IMR-90 (cell line): ENCODE data around the gene POLE3. TPM values are rescaled to one million over a fixed set of nuclear protein-coding genes. Genes with fewer than 3 reads are reported as not detected.

ENCODE experiments used
- ATAC-seq: fragments of 200-7000 bp; cut with Tn5 transposase; 2 replicates; pipeline ENCODE4 v1.9.1; 2020; ENCODE audit warnings: low read depth, mild to moderate bottlenecking, moderate library complexity
- BruUV-seq: library from RNA; stranded (reverse); fragments of 400-500 nt; replicated peaks from 2 replicates; lab custom pipeline; 2021; lab: Mats Ljungman, UMichigan
- CTCF ChIA-PET: fragments of 300-600 bp; formaldehyde crosslinking; extraction: SDS; loops from one replicate; lab custom pipeline; 2021; ENCODE audit warnings: antibody characterized with exemption; lab: Yijun Ruan, JAX
- POLR2A ChIA-PET: fragments of 300-600 bp; sonication (Branson Sonifier 250); formaldehyde crosslinking; loops from one replicate; lab custom pipeline; 2022; ENCODE audit warnings: antibody characterized with exemption; ENCODE audit not compliant: unreplicated experiment; lab: Charles Lee
- DNase-seq: peaks from one replicate; pipeline ENCODE4 v3.0.0; 2013
- H2AFZ ChIP-seq: replicated peaks from 2 replicates; pipeline ENCODE3; 2013; ENCODE audit warnings: low read length, mild to moderate bottlenecking; ENCODE audit not compliant: poor library complexity
- H2AK5ac ChIP-seq: 2 replicates; pipeline ENCODE4 v1.6.1; 2013; ENCODE audit warnings: low read depth, low read length, inconsistent platforms
- H2AK9ac ChIP-seq: replicated peaks from 2 replicates; pipeline ENCODE3; 2013; ENCODE audit warnings: mild to moderate bottlenecking, low read depth, low read length, moderate library complexity; ENCODE audit not compliant: poor library complexity
- H2BK120ac ChIP-seq: 2 replicates; pipeline ENCODE4 v1.6.1; 2013; ENCODE audit warnings: low read depth, low read length, inconsistent platforms
- H2BK15ac ChIP-seq: 3 replicates; pipeline ENCODE4 v1.6.1; 2013; ENCODE audit warnings: low read depth, low read length, inconsistent platforms
- H2BK20ac ChIP-seq: 2 replicates; pipeline ENCODE4 v1.6.1; 2013; ENCODE audit warnings: low read depth, mild to moderate bottlenecking, inconsistent platforms, low read length, moderate library complexity
- H2BK5ac ChIP-seq: 2 replicates; pipeline ENCODE4 v1.6.1; 2013; ENCODE audit warnings: mild to moderate bottlenecking, low read depth, low read length, inconsistent platforms; ENCODE audit not compliant: poor library complexity, severe bottlenecking
- H3K14ac ChIP-seq: replicated peaks from 2 replicates; pipeline ENCODE4 v1.6.1; 2013; ENCODE audit warnings: low read depth, low read length, inconsistent platforms
- H3K18ac ChIP-seq: 2 replicates; pipeline ENCODE4 v1.6.1; 2013; ENCODE audit warnings: low read depth, low read length, control low read depth
- H3K23ac ChIP-seq: 2 replicates; pipeline ENCODE4 v1.6.1; 2013; ENCODE audit warnings: low read depth, low read length, inconsistent platforms
- H3K27ac ChIP-seq: 2 replicates; pipeline ENCODE4 v1.5.1; 2013; ENCODE audit warnings: mild to moderate bottlenecking, control low read depth, low read length; ENCODE audit not compliant: insufficient read depth
- H3K27me3 ChIP-seq: 2 replicates; pipeline ENCODE4 v1.6.1; 2013; ENCODE audit warnings: low read length; ENCODE audit not compliant: control insufficient read depth, insufficient read depth
- H3K36me3 ChIP-seq: 2 replicates; pipeline ENCODE4 v1.6.1; 2013; ENCODE audit warnings: low read length, mixed read lengths; ENCODE audit not compliant: control insufficient read depth, insufficient read depth
- H3K4ac ChIP-seq: 2 replicates; pipeline ENCODE4 v1.6.1; 2013; ENCODE audit warnings: low read depth, low read length, inconsistent platforms
- H3K4me1 ChIP-seq: 2 replicates; pipeline ENCODE4 v1.6.1; 2013; ENCODE audit warnings: low read length, mixed read lengths; ENCODE audit not compliant: control insufficient read depth, insufficient read depth
- H3K4me2 ChIP-seq: 2 replicates; pipeline ENCODE4 v1.6.1; 2013; ENCODE audit warnings: low read depth, mild to moderate bottlenecking, control low read depth, low read length, moderate library complexity
- H3K4me3 ChIP-seq: 2 replicates; pipeline ENCODE4 v1.5.1; 2013; ENCODE audit warnings: low read depth, mild to moderate bottlenecking, control low read depth, low read length, moderate library complexity; ENCODE audit not compliant: insufficient read depth
- H3K56ac ChIP-seq: 2 replicates; pipeline ENCODE4 v1.6.1; 2013; ENCODE audit warnings: low read length, inconsistent platforms; ENCODE audit not compliant: insufficient read depth; ENCODE audit errors: extremely low read depth
- H3K79me1 ChIP-seq, 2 experiments: 2 replicates each; pipeline ENCODE4 v1.6.1; 2013; ENCODE audit warnings: low read length in 2 of 2, inconsistent platforms in 1 of 2, low read depth in 1 of 2
- H3K9ac ChIP-seq: 2 replicates; pipeline ENCODE4 v1.6.1; 2013; ENCODE audit warnings: low read depth, low read length, control low read depth
- H3K9me1 ChIP-seq: 2 replicates; pipeline ENCODE4 v1.6.1; 2013; ENCODE audit warnings: low read length, inconsistent platforms; ENCODE audit not compliant: insufficient read depth
- H3K9me3 ChIP-seq: 2 replicates; pipeline ENCODE4 v1.6.1; 2013; ENCODE audit warnings: low read length; ENCODE audit not compliant: control insufficient read depth, insufficient read depth
- H4K20me1 ChIP-seq: 2 replicates; pipeline ENCODE4 v1.6.1; 2013; ENCODE audit warnings: low read length, inconsistent platforms; ENCODE audit not compliant: insufficient read depth
- H4K5ac ChIP-seq: 2 replicates; pipeline ENCODE4 v1.6.1; 2013; ENCODE audit warnings: mild to moderate bottlenecking, low read depth, low read length, control low read depth
- H4K8ac ChIP-seq, 2 experiments: 2 replicates each; pipeline ENCODE4 v1.6.1; 2013; ENCODE audit warnings: low read depth in 2 of 2, low read length in 2 of 2, control low read depth in 1 of 2, inconsistent platforms in 1 of 2
- H4K91ac ChIP-seq: 2 replicates; pipeline ENCODE4 v1.6.1; 2013; ENCODE audit warnings: low read depth, low read length, inconsistent platforms; ENCODE audit not compliant: insufficient read depth
- CEBPB ChIP-seq: IDR thresholded peaks from 2 replicates; pipeline ENCODE4 v1.6.1; 2012; ENCODE audit warnings: low read depth, low read length, improper control_type of control experiment
- CHD1 ChIP-seq: IDR thresholded peaks from 2 replicates; pipeline ENCODE4 v1.6.1; 2012; ENCODE audit warnings: low read depth, low read length, improper control_type of control experiment
- MAFK ChIP-seq: IDR thresholded peaks from 2 replicates; pipeline ENCODE4 v1.6.1; 2012; ENCODE audit warnings: low read depth, low read length, improper control_type of control experiment
- MAZ ChIP-seq: IDR thresholded peaks from 2 replicates; pipeline ENCODE4 v1.6.1; 2012; ENCODE audit warnings: low read depth, mild to moderate bottlenecking, low read length, improper control_type of control experiment, moderate library complexity, borderline replicate concordance
- NFE2L2 ChIP-seq: fragments of 150-350 bp; IDR thresholded peaks from 2 replicates; pipeline ENCODE4 v1.6.1; 2016; ENCODE audit warnings: low read depth, mild to moderate bottlenecking, low read length
- RAD21 ChIP-seq: IDR thresholded peaks from 2 replicates; pipeline ENCODE4 v1.6.1; 2012; ENCODE audit warnings: low read length, improper control_type of control experiment
- RCOR1 ChIP-seq: IDR thresholded peaks from 2 replicates; pipeline ENCODE4 v1.6.1; 2012; ENCODE audit warnings: mild to moderate bottlenecking, low read length, improper control_type of control experiment; ENCODE audit not compliant: insufficient replicate concordance
- RFX5 ChIP-seq: IDR thresholded peaks from 2 replicates; pipeline ENCODE4 v1.8.0; 2012; ENCODE audit warnings: low read depth, mild to moderate bottlenecking, low read length, moderate library complexity
- WGBS, 2 experiments: methylation state at CpG; one replicate each; pipeline versions ENCODE4 v1.1.5 to v1.1.7; 2013; ENCODE audit warnings: missing lambda C conversion rate in 2 of 2; ENCODE audit not compliant: insufficient read length in 1 of 2; ENCODE audit errors: extremely low coverage in 2 of 2; 5-methylcytosine and 5-hydroxymethylcytosine counted together
- dilution Hi-C: fragments of 300-500 bp; cut with HindIII; formaldehyde crosslinking; loops from one replicate; pipeline ENCODE4 v1.14.3; 2018; ENCODE audit warnings: low sequenced_read_pairs; ENCODE audit not compliant: unreplicated experiment
- in situ Hi-C: fragments of 300-500 bp; cut with MboI; formaldehyde crosslinking; loops from 3 replicates; pipeline ENCODE4 v1.14.3; 2019; ENCODE audit warnings: low sequenced_read_pairs, inconsistent platforms, mixed read lengths
- intact Hi-C: fragments of 100-400 bp; cut with micrococcal nuclease; formaldehyde crosslinking; loops from 2 replicates; pipeline ENCODE4 v1.10.0; 2022
- polyA plus RNA-seq, 3 experiments: library from polyadenylated mRNA; depleted of rRNA; stranded (reverse); fragments of >200 nt; gene quantifications; 2 replicates each; pipeline ENCODE4 v1.2.3, GENCODE V29; 2012; ENCODE audit warnings: low replicate concordance in 1 of 3
- total RNA-seq: library from RNA; depleted of rRNA; stranded (reverse); fragments of >200 nt; gene quantifications from 2 replicates; pipeline ENCODE4 v1.2.3, GENCODE V29; 2012
- TF ChIP-seq, protein P1 (sequence below): conservative IDR thresholded peaks from 2 replicates; pipeline ENCODE4 v1.5.1; 2012; ENCODE audit warnings: mild to moderate bottlenecking, low read depth, low read length, improper control_type of control experiment
- TF ChIP-seq, protein P2 (sequence below): fragments of 150-350 bp; IDR thresholded peaks from 2 replicates; pipeline ENCODE4 v1.6.1; 2016; ENCODE audit warnings: low read depth, mild to moderate bottlenecking, low read length, moderate library complexity, borderline replicate concordance

The POLE3 gene
- total and polyA plus RNA-seq, 2 of the 4 experiments (the other 2 are of a cell fraction): 34.8 to 43.0 TPM

GRCh38 chr9:113426701-113427100 is 16.2 kb upstream of the POLE3 start:
- no peak for DNase-seq
- Histone ChIP-seq H3K9ac (no peak overlapping the region), H2BK120ac (no peak overlapping the region), H4K8ac (no peak overlapping the region), H4K91ac (no peak overlapping the region), H3K27me3 (peaks cover 57% of the 10 kb centered on the region), H3K23ac (no peak overlapping the region), H3K56ac (no peak overlapping the region), H3K4me2 (no peak overlapping the region), H3K9me3 (no peaks in the 10 kb centered on the region), H2AK9ac (no peak overlapping the region), H2AK5ac (no peak overlapping the region), H3K9me1 (no peaks in the 10 kb centered on the region), H3K36me3 (no peaks in the 10 kb centered on the region), H4K5ac (no peak overlapping the region), H2BK5ac (no peak overlapping the region), H2AFZ (no peak overlapping the region), H3K4ac (no peak overlapping the region), H3K4me3 (no peak overlapping the region), H3K27ac (no peak overlapping the region), H4K20me1 (no peaks in the 10 kb centered on the region), H3K18ac (no peak overlapping the region), H2BK20ac (no peak overlapping the region), H3K14ac (no peak overlapping the region), H2BK15ac (no peak overlapping the region), H3K79me1 (no peaks in the 10 kb centered on the region), H3K4me1 (no peaks in the 10 kb centered on the region)
- no peak for ATAC-seq
- no CpG with 5 or more reads among the region's 1 CpG for WGBS, 2 experiments
- no peak for TF ChIP-seq MAFK
- no peak for TF ChIP-seq NFE2L2
- no peak for TF ChIP-seq MAZ
- TF ChIP-seq RCOR1: no peak
- TF ChIP-seq RAD21: no peak
- TF ChIP-seq, protein P1, sequence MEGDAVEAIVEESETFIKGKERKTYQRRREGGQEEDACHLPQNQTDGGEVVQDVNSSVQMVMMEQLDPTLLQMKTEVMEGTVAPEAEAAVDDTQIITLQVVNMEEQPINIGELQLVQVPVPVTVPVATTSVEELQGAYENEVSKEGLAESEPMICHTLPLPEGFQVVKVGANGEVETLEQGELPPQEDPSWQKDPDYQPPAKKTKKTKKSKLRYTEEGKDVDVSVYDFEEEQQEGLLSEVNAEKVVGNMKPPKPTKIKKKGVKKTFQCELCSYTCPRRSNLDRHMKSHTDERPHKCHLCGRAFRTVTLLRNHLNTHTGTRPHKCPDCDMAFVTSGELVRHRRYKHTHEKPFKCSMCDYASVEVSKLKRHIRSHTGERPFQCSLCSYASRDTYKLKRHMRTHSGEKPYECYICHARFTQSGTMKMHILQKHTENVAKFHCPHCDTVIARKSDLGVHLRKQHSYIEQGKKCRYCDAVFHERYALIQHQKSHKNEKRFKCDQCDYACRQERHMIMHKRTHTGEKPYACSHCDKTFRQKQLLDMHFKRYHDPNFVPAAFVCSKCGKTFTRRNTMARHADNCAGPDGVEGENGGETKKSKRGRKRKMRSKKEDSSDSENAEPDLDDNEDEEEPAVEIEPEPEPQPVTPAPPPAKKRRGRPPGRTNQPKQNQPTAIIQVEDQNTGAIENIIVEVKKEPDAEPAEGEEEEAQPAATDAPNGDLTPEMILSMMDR: no peak
- TF ChIP-seq, protein P2, sequence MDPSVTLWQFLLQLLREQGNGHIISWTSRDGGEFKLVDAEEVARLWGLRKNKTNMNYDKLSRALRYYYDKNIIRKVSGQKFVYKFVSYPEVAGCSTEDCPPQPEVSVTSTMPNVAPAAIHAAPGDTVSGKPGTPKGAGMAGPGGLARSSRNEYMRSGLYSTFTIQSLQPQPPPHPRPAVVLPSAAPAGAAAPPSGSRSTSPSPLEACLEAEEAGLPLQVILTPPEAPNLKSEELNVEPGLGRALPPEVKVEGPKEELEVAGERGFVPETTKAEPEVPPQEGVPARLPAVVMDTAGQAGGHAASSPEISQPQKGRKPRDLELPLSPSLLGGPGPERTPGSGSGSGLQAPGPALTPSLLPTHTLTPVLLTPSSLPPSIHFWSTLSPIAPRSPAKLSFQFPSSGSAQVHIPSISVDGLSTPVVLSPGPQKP: no peak
- TF ChIP-seq CEBPB: no peak
- TF ChIP-seq RFX5: no peak
- no peak for TF ChIP-seq CHD1
- in situ Hi-C loops (loop anchor here (10.0 kb wide), 1 partner anchor 238 kb away; no protein-coding TSS in a partner anchor), intact Hi-C loops (no loop called here), dilution Hi-C loops (no loop called here)
- ChIA-PET CTCF (interaction anchor here (0.6 kb wide), 1 partner anchor 49 kb away, joined by 5 read pairs; no protein-coding TSS in a partner anchor), POLR2A (no interaction called here)
- no TSS peak for BruUV-seq
